Measurements from ENCODE around the gene LAMB4. TPM values are rescaled to one million over a fixed set of nuclear protein-coding genes. Genes with fewer than 3 reads are reported as not detected.

The LAMB4 gene
- total RNA-seq, 2 donors from 2014 or later, result 0.85 TPM; not detected in 1

GRCh38 chr7:108072116-108072515 is 58.0 kb downstream of the LAMB4 start:
- no peaks in the 10 kb centered on the region for H3K36me3 ChIP-seq
- intact Hi-C loops (cut with DNase I), result no loop called here
- H3K4me1 ChIP-seq (replicated peaks), result no peaks in the 10 kb centered on the region
- no peaks in the 10 kb centered on the region for H3K27me3 ChIP-seq (replicated peaks; ENCODE audit: insufficient read depth)
- DNase-seq (ENCODE audit: low spot score), result no peak
- 87% methylated on average over 2 of the region's 2 CpGs for WGBS
- no peak overlapping the region for H3K27ac ChIP-seq
- no peak overlapping the region for H3K4me3 ChIP-seq
- TF ChIP-seq CTCF (IDR thresholded peaks at IDR 0.05), result no peak
- TF ChIP-seq POLR2AphosphoS5 (IDR thresholded peaks at IDR 0.05), result no peak
- no peaks in the 10 kb centered on the region for H3K9me3 ChIP-seq

GRCh38 chr7:108071551-108071950 is 58.6 kb downstream of the LAMB4 start:
- Histone ChIP-seq H3K36me3 (no peaks in the 10 kb centered on the region), H3K27ac (no peak overlapping the region), H3K4me3 (no peak overlapping the region), H3K4me1 (replicated peaks) (no peaks in the 10 kb centered on the region), H3K27me3 (replicated peaks; ENCODE audit: insufficient read depth) (no peaks in the 10 kb centered on the region), H3K9me3 (no peaks in the 10 kb centered on the region)
- WGBS, result 79% methylated on average over 1 of the region's 1 CpG
- no peak for TF ChIP-seq POLR2AphosphoS5 (IDR thresholded peaks at IDR 0.05)
- no peak for TF ChIP-seq POLR2A (IDR thresholded peaks at IDR 0.05)
- no peak for TF ChIP-seq CTCF (IDR thresholded peaks at IDR 0.05)
- DNase-seq (ENCODE audit: low spot score), result no peak
- intact Hi-C loops (cut with DNase I), result no loop called here

GRCh38 chr7:108069646-108070045 is 60.5 kb downstream of the LAMB4 start:
- Histone ChIP-seq H3K4me3 (no peak overlapping the region), H3K4me1 (replicated peaks) (no peaks in the 10 kb centered on the region), H3K9me3 (no peaks in the 10 kb centered on the region), H3K27me3 (replicated peaks; ENCODE audit: insufficient read depth) (no peaks in the 10 kb centered on the region), H3K27ac (no peak overlapping the region), H3K36me3 (no peaks in the 10 kb centered on the region)
- 87% methylated on average over 2 of the region's 2 CpGs for WGBS
- no peak for DNase-seq (ENCODE audit: low spot score)
- TF ChIP-seq POLR2A (IDR thresholded peaks at IDR 0.05), result no peak
- TF ChIP-seq CTCF (IDR thresholded peaks at IDR 0.05), result no peak
- TF ChIP-seq POLR2AphosphoS5 (IDR thresholded peaks at IDR 0.05), result no peak
- intact Hi-C loops (cut with DNase I), result no loop called here

GRCh38 chr7:108067844-108068243 is 62.3 kb downstream of the LAMB4 start:
- no peaks in the 10 kb centered on the region for H3K27me3 ChIP-seq (replicated peaks; ENCODE audit: insufficient read depth)
- WGBS, result 71% methylated on average over 7 of the region's 7 CpGs
- DNase-seq (ENCODE audit: low spot score), result no peak
- H3K9me3 ChIP-seq, result no peaks in the 10 kb centered on the region
- H3K4me1 ChIP-seq (replicated peaks), result no peaks in the 10 kb centered on the region
- no peak overlapping the region for H3K4me3 ChIP-seq
- no peaks in the 10 kb centered on the region for H3K36me3 ChIP-seq
- TF ChIP-seq POLR2AphosphoS5 (IDR thresholded peaks at IDR 0.05), result no peak
- no peak for TF ChIP-seq CTCF (IDR thresholded peaks at IDR 0.05)
- no peak for TF ChIP-seq POLR2A (IDR thresholded peaks at IDR 0.05)
- intact Hi-C loops (cut with DNase I), result no loop called here
- no peak overlapping the region for H3K27ac ChIP-seq

- no peak for DNase-seq (ENCODE audit: low spot score)
- Histone ChIP-seq H3K27me3 (replicated peaks; ENCODE audit: insufficient read depth) (no peaks in the 10 kb centered on the region), H3K27ac (no peak overlapping the region), H3K4me3 (no peak overlapping the region), H3K4me1 (replicated peaks) (no peaks in the 10 kb centered on the region), H3K9me3 (no peaks in the 10 kb centered on the region), H3K36me3 (no peaks in the 10 kb centered on the region)
- intact Hi-C loops (cut with DNase I), result no loop called here
- WGBS, result 72% methylated on average over 9 of the region's 9 CpGs
- TF ChIP-seq POLR2AphosphoS5 (IDR thresholded peaks at IDR 0.05) (no peak), POLR2A (IDR thresholded peaks at IDR 0.05) (no peak), CTCF (IDR thresholded peaks at IDR 0.05) (no peak)
These were observed 63.7 kb downstream of the LAMB4 start for GRCh38 chr7:108066486-108066885.

Data from prostate gland (tissue), 2 donors.